Right lobe of liver (tissue), 4 donors: Measurements from ENCODE around the gene INPP4A.

Source experiments
- CTCF ChIP-seq, 4 donors: fragments of 200-600 bp in 3 of 4; fragments of 450-650 bp in 1 of 4; IDR thresholded peaks; one replicate each; pipeline versions ENCODE4 v1.5.1 to v1.8.0; 2016 to 2022; ENCODE audit warnings: antibody characterized with exemption in 4 of 4, mild to moderate bottlenecking in 2 of 4
- POLR2A ChIP-seq: fragments of 450-650 bp; IDR thresholded peaks from one replicate; pipeline ENCODE4 v1.6.1; 2017; ENCODE audit warnings: antibody characterized with exemption, mild to moderate bottlenecking
- donor health status: DM: no; HTN: no; CAD: no.
- donor health status: DM: no; HTN: no; CAD: no.
- donor health status: DM: no; HTN: yes; CAD: no.

GRCh38 chr2:98445683-98446581 is 1.3 kb downstream of the INPP4A start:
- TF ChIP-seq CTCF (IDR thresholded peaks at IDR 0.05) = no peak
- no peak for TF ChIP-seq POLR2A
